Retinal pigment epithelial cell (primary cell): ENCODE data around the gene IGLON5.

Experiments used
- DNase-seq: peaks from one replicate; pipeline ENCODE4 v3.0.0-alpha.2; 2010; ENCODE audit warnings: low read depth
- H3K4me3 ChIP-seq: 2 replicates; pipeline ENCODE4 v1.5.1; 2011; ENCODE audit warnings: mild to moderate bottlenecking, low read length, control low read depth, moderate library complexity
- TF ChIP-seq, protein P1 (sequence below): conservative IDR thresholded peaks from 2 replicates; pipeline ENCODE4 v1.5.1; 2011; ENCODE audit warnings: low read depth, low read length, control low read depth, inconsistent platforms

Gene IGLON5

DNA sequence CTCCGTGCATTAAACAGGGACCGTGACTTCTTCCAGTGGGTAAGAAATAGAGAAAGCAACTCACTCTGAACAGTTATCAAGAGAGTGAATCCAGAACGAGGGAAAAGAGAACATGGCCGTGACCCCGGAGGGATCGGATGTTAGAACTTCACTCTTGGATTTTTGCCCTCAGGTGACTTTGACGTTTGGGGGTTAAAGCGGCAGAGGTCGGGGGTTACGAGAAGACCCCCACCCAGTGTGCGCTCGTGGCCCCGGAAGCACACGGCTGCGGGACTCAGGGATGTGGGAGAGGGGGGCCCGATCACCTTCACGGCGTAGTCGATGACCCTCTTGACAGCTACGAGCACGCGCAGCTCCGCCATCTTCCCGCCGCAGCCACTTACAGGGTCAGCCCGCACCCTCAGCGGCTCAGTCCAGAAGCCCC lies 54.5 kb downstream of the IGLON5 start, which contains the start of gene ETFB:
Gene ETFB, minus strand, starts transcription at position 424 of the 424 bp plus-strand sequence. Its CDS starts 62 bp downstream, at position 362.
- H3K4me3 ChIP-seq, result peak within 1 kb of the TSS; percentile 92
- no peak for DNase-seq
- TF ChIP-seq, protein P1, sequence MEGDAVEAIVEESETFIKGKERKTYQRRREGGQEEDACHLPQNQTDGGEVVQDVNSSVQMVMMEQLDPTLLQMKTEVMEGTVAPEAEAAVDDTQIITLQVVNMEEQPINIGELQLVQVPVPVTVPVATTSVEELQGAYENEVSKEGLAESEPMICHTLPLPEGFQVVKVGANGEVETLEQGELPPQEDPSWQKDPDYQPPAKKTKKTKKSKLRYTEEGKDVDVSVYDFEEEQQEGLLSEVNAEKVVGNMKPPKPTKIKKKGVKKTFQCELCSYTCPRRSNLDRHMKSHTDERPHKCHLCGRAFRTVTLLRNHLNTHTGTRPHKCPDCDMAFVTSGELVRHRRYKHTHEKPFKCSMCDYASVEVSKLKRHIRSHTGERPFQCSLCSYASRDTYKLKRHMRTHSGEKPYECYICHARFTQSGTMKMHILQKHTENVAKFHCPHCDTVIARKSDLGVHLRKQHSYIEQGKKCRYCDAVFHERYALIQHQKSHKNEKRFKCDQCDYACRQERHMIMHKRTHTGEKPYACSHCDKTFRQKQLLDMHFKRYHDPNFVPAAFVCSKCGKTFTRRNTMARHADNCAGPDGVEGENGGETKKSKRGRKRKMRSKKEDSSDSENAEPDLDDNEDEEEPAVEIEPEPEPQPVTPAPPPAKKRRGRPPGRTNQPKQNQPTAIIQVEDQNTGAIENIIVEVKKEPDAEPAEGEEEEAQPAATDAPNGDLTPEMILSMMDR, result no peak

DNA sequence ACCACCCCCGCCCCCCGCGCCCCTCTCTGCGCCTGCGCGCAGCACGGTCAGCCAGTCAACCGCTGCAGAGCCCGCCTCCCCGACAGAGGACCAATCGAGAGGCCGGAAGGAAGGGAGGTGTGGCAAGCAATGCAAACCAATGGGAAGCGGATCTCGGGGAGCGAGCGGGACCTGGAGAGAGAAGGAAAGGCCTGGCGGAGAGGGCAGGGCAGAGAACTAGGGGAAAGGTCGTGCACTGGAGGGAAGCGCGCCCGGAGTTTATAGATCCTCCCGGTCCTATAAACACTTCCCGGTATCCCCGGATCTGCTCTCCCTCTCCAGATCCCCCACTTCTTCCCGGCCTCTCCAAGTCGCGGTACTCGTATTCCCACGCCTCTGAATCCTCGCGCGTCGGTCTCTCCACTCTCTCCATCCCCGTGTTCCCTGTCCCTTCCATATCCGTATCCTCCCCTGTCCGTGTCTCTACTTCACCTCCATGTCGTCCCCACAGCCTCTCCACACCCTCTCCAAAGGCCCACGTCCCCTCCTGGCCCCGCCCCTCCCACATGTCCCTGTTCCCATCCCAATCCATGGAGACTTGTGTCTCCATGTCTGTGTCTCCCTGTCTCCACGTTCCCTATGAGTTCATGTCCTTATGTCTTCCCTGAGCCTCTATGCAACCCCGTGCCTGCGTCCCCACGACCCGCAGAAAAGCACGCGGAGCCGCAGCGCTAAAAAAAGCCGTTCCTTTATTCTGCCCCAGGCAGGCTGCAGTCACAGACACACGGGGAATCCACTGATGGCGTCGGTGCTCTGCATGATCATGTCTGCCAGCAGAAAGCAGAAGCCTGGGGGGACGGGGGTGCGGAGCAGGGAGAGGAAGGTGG lies 55.2 kb downstream of the IGLON5 start:
- H3K4me3 ChIP-seq, result peak overlapping the region; percentile 92
- DNase-seq, result peak; percentile 94
- TF ChIP-seq, protein P1, result no peak

DNA sequence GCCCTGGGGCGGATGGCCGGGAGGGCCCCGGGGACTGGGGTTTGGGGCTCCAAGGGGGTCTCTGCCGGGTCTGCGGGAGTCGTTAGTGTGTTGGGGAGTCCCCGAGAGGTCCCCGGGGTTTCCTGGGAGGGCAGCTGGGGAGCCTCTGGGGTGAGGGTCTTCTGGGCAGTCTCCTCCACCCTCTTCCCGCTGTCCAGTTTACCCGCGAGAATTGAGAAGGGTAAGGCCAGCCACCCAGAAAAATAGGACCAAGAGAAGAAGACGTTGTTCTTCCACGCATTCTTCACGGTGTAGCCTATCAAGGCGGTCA lies 55.8 kb downstream of the IGLON5 start:
- no peak for DNase-seq
- TF ChIP-seq, protein P1, result no peak
- peak overlapping the region; percentile 72 for H3K4me3 ChIP-seq

DNA sequence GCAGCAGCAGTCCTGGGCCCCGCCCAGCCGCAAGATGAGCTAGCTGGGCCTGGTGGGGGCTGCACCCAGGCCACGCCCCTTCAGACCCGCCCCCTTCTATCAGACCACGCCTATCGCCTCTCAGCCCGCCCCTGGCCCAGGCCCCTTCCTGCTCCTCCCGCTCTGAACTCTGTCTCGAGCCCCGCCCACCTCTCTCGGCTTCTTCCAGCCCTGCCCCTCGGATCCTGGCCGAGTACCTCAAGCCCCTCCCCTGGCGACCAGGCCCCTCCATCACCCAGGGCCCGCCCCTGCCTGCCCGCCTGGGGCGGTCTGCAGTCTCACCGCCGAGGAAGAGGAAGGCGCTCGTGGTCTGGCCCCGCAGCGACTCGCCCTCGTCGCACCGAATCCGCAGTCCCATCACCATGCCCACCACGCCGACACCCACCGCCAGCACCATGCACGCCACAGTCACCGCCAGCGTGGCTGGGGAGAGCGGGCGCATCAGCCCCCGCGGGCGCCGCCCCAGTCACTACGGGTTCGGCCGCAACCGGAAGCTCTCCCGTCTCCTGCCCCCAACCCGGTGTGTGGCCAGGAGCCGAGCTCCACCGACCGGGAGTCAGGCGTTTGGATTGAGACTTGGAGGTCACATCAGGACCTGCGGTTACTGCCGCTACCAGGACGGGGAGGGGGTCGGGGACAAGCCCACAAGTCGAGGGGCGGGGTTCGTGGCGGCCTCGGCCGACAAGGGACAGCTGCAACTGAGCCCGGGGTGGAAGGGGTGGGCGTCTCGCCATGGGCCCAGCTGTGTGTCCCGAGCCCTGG lies 56.3 kb downstream of the IGLON5 start:
- H3K4me3 ChIP-seq, result peak overlapping the region; percentile 72
- peak; percentile 86 for DNase-seq
- TF ChIP-seq, protein P1, result no peak

DNA sequence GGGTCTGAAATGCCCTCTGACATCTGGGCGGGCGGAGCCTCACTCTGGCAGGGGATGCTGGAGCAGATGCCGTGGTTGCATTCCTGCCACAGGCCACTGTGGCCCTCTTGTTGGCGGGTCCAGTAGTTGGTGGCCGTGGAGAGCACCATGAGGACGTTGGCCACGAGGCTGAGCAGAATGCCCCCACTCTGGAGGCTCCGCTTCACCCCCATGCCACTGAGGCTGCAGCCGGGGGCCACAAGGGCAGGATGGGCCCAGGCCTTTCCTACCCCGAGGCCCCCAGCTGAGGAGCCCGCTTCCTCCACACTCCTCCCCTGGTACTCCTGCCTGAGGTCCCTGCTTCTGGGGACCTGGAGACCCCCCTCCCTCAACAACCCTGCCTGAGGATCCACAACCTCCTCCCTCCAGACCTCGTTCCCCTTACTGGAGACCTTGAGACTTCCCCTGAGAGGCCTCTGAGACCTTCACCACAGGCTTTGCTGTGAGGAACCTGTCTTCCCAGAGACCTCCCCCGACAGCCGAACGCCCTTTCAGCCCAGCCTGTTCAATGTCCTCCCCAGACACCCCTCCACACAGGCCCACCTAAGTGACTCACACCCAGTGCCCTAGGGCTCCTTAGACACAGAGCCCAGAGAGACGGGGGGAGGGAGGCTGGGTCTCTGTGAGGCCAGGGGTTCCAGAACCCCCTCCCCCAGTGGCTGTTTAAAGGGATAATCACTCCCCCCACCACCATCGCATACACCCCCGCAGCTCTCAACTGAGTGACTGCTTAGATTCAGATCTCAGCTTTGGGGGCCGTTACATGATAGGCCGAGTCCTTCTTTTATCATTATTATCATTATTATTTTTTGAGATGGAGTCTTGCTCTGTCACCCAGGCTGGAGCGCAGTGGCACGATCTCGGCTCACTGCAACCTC lies 57.2 kb downstream of the IGLON5 start, which contains the start of gene CLDND2:
Gene CLDND2, minus strand, starts transcription at position 638 of the 917 bp plus-strand sequence. Its CDS starts 426 bp downstream, at position 212.
- TF ChIP-seq, protein P1, result no peak
- DNase-seq, result no peak
- peak within 1 kb of the TSS; percentile 72 for H3K4me3 ChIP-seq

DNA sequence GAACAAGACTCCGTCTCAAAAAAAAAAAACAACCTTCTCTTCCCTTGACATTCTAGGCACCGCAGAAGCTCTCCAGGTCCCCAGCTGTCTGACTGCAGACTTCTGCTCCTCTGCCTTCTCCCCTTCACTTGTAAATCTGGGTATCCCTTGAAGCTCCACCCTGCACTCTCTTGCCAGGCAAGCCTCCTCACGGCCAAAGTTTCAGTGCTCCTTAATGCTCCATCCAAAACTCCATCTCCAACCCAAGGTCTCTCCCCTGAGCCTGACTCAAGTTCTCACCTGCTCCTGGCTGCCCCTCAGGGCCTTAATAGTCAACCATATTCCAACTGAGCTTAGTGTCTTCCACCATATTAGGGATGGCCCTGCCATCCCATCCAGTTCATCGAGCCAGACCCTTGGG lies 58.8 kb downstream of the IGLON5 start:
- TF ChIP-seq, protein P1, result no peak
- no peak overlapping the region for H3K4me3 ChIP-seq
- no peak for DNase-seq
